WTC11 (cell line): Measurements from ENCODE around the gene RYR2. TPM values are rescaled to one million over a fixed set of nuclear protein-coding genes. Genes with fewer than 3 reads are reported as not detected.

Experiments used
- ATAC-seq: fragments of 200-7000 bp; cut with Tn5 transposase; 2 replicates; pipeline ENCODE4 v1.10.0; 2021; ENCODE audit warnings: mild to moderate bottlenecking, moderate library complexity
- CTCF ChIA-PET: fragments of 300-600 bp; sonication (Branson Sonifier 250); formaldehyde crosslinking; loops from one replicate; lab custom pipeline; 2021; ENCODE audit warnings: antibody characterized with exemption; lab: Charles Lee
- POLR2A ChIA-PET: fragments of 350-600 bp; sonication (Branson Sonifier 250); formaldehyde crosslinking; loops from one replicate; lab custom pipeline; 2021; ENCODE audit warnings: antibody characterized with exemption; lab: Charles Lee
- DNase-seq: peaks from one replicate; pipeline ENCODE4 v3.0.0; 2021; ENCODE audit warnings: low spot score
- H3K27ac Mint-ChIP-seq: 2 replicates; pipeline ENCODE4 v1.8.0; 2021; ENCODE audit warnings: mixed read lengths
- H3K27me3 Mint-ChIP-seq: 2 replicates; pipeline ENCODE4 v1.8.0; 2021; ENCODE audit warnings: low read depth, mild to moderate bottlenecking, moderate library complexity, mixed read lengths
- H3K36me3 Mint-ChIP-seq: 2 replicates; pipeline ENCODE4 v1.8.0; 2021; ENCODE audit warnings: mixed read lengths
- H3K4me1 Mint-ChIP-seq: 2 replicates; pipeline ENCODE4 v1.8.0; 2022; ENCODE audit warnings: mixed read lengths
- H3K4me3 Mint-ChIP-seq: 2 replicates; pipeline ENCODE4 v1.8.0; 2021; ENCODE audit warnings: mild to moderate bottlenecking, moderate library complexity, mixed read lengths
- H3K9me3 Mint-ChIP-seq: 2 replicates; pipeline ENCODE4 v1.8.0; 2021; ENCODE audit warnings: mixed read lengths
- AFF4 ChIP-seq: sonication (generic); formaldehyde crosslinking; IDR thresholded peaks from 2 replicates; pipeline ENCODE4 v1.8.1; 2023; ENCODE audit warnings: mild to moderate bottlenecking, missing genetic modification reagents, borderline replicate concordance
- ATF3 ChIP-seq: sonication (generic); formaldehyde crosslinking; conservative IDR thresholded peaks from 2 replicates; pipeline ENCODE4 v1.8.1; 2022; ENCODE audit warnings: mild to moderate bottlenecking, missing genetic modification reagents
- CDX4 ChIP-seq: fragments of 250-450 bp; sonication (Bioruptor Pico); IDR thresholded peaks from 2 replicates; pipeline ENCODE4 v1.9.0; 2021; ENCODE audit warnings: moderate library complexity, mild to moderate bottlenecking, inconsistent platforms, borderline replicate concordance
- EMX1 ChIP-seq: fragments of 250-450 bp; sonication (Bioruptor Pico); IDR thresholded peaks from 2 replicates; pipeline ENCODE4 v1.8.0; 2021; ENCODE audit warnings: mild to moderate bottlenecking
- ERG ChIP-seq: fragments of 250-450 bp; sonication (Bioruptor Pico); IDR thresholded peaks from 2 replicates; pipeline ENCODE4 v1.8.0; 2021; ENCODE audit warnings: mild to moderate bottlenecking
- FOXP1 ChIP-seq: sonication (generic); formaldehyde crosslinking; IDR thresholded peaks from 2 replicates; pipeline ENCODE4 v1.8.0; 2022; ENCODE audit warnings: missing genetic modification reagents, mild to moderate bottlenecking, moderate library complexity, borderline replicate concordance
- IRF1 ChIP-seq: sonication (generic); formaldehyde crosslinking; IDR thresholded peaks from 2 replicates; pipeline ENCODE4 v1.8.0; 2023; ENCODE audit warnings: missing genetic modification reagents
- JUN ChIP-seq: sonication (generic); formaldehyde crosslinking; IDR thresholded peaks from 2 replicates; pipeline ENCODE4 v1.8.0; 2023; ENCODE audit warnings: mild to moderate bottlenecking, missing genetic modification reagents
- MYBL2 ChIP-seq: sonication (generic); formaldehyde crosslinking; IDR thresholded peaks from 2 replicates; pipeline ENCODE4 v1.8.1; 2023; ENCODE audit warnings: mild to moderate bottlenecking, moderate library complexity, missing genetic modification reagents
- NFE2L1 ChIP-seq: sonication (generic); formaldehyde crosslinking; IDR thresholded peaks from 2 replicates; pipeline ENCODE4 v1.8.1; 2023; ENCODE audit warnings: missing genetic modification reagents
- NR1H2 ChIP-seq: sonication (generic); formaldehyde crosslinking; IDR thresholded peaks from 2 replicates; pipeline ENCODE4 v1.9.0; 2021; ENCODE audit warnings: mild to moderate bottlenecking, moderate library complexity, missing genetic modification reagents
- SP1 ChIP-seq: sonication (generic); formaldehyde crosslinking; conservative IDR thresholded peaks from 2 replicates; pipeline ENCODE4 v1.8.1; 2022; ENCODE audit warnings: missing genetic modification reagents
- TEAD4 ChIP-seq: sonication (generic); formaldehyde crosslinking; IDR thresholded peaks from 2 replicates; pipeline ENCODE4 v1.8.0; 2022; ENCODE audit warnings: mild to moderate bottlenecking, missing genetic modification reagents
- USF1 ChIP-seq: sonication (generic); formaldehyde crosslinking; IDR thresholded peaks from 2 replicates; pipeline ENCODE4 v1.8.0; 2022; ENCODE audit warnings: mild to moderate bottlenecking, missing genetic modification reagents
- ZNF425 ChIP-seq: fragments of 250-450 bp; sonication (Bioruptor Pico); conservative IDR thresholded peaks from 2 replicates; pipeline ENCODE4 v1.9.0; 2021; ENCODE audit warnings: mild to moderate bottlenecking
- total RNA-seq: library from RNA; stranded (reverse); gene quantifications from 3 replicates; pipeline ENCODE4 v1.2.3, GENCODE V29; 2021

RYR2 gene
- total RNA-seq, 1 experiment from 2014 or later = 7.9 TPM

GRCh38 chr1:237324226-237324625 lies 282.2 kb downstream of the RYR2 start (continued):
- TF ChIP-seq ERG (CRISPR knock-in tag) (no peak), EMX1 (CRISPR knock-in tag) (no peak)

- no peak overlapping the region for H3K4me3 Mint-ChIP-seq
- no peaks in the 10 kb centered on the region for H3K27me3 Mint-ChIP-seq
- CTCF ChIA-PET = no interaction called here
- POLR2A ChIA-PET = no interaction called here
- DNase-seq (no peak), ATAC-seq (no peak)
- H3K9me3 Mint-ChIP-seq = peaks cover 21% of the 10 kb centered on the region
- H3K36me3 Mint-ChIP-seq = peaks cover 21% of the 10 kb centered on the region
- H3K27ac Mint-ChIP-seq = no peak overlapping the region
- peaks cover 11% of the 10 kb centered on the region for H3K4me1 Mint-ChIP-seq
- no peak for TF ChIP-seq EMX1 (CRISPR knock-in tag)
- TF ChIP-seq AFF4 (CRISPR knock-in tag) = no peak
- TF ChIP-seq TEAD4 (CRISPR knock-in tag) = no peak
- no peak for TF ChIP-seq ZNF425 (CRISPR knock-in tag)
- no peak for TF ChIP-seq NFE2L1
- TF ChIP-seq ERG (CRISPR knock-in tag) = no peak
- no peak for TF ChIP-seq ATF3 (CRISPR knock-in tag)
- no peak for TF ChIP-seq IRF1 (CRISPR knock-in tag)
- TF ChIP-seq USF1 = no peak
- TF ChIP-seq SP1 = no peak
- TF ChIP-seq CDX4 = no peak
- no peak for TF ChIP-seq JUN (CRISPR knock-in tag)
- TF ChIP-seq NR1H2 (CRISPR knock-in tag) = no peak
- TF ChIP-seq MYBL2 = no peak
- no peak for TF ChIP-seq FOXP1 (CRISPR knock-in tag)
Measured at GRCh38 chr1:237327061-237327460, 285.1 kb downstream of the RYR2 start.
